Omental fat pad (tissue), 4 donors: ENCODE measurements around the gene CDC27. TPM values are rescaled to one million over a fixed set of nuclear protein-coding genes. Genes with fewer than 3 reads are reported as not detected.

Experiments
- ATAC-seq: fragments of 150-250 bp; one replicate; pipeline ENCODE4 v1.9.1; 2016; ENCODE audit warnings: mild to moderate bottlenecking, moderate library complexity; ENCODE audit not compliant: low FRiP score
- DNase-seq: peaks from one replicate; pipeline ENCODE4 v3.0.0-alpha.2; 2019; ENCODE audit warnings: low spot score
- CTCF ChIP-seq, 3 donors: fragments of 450-650 bp; IDR thresholded peaks; one replicate each; pipeline ENCODE4 v1.5.1; 2016 to 2017; ENCODE audit warnings: antibody characterized with exemption in 3 of 3, mild to moderate bottlenecking in 3 of 3, moderate library complexity in 2 of 3
- total RNA-seq, 4 donors: library from RNA; depleted of rRNA; stranded (reverse); fragments of >200 nt; gene quantifications; one replicate each; pipeline ENCODE4 v1.1.0, GENCODE V29; 2016

CDC27 gene
- total RNA-seq, 4 donors from 2014 or later = 66.1 to 95.8 (median 76.2) TPM

- no peak for TF ChIP-seq CTCF (IDR thresholded peaks at IDR 0.05)
- no peak for DNase-seq
These were observed 15.1 kb upstream of the CDC27 start for GRCh38 chr17:47203984-47204721.

GRCh38 chr17:47201166-47201565 lies 12.1 kb upstream of the CDC27 start:
- TF ChIP-seq CTCF (IDR thresholded peaks at IDR 0.05) = no peak
- ATAC-seq (no peak), DNase-seq (no peak)

More at GRCh38 chr17:47203984-47204721, 15.1 kb upstream of the CDC27 start:
- ATAC-seq = no peak

- DNase-seq (no peak), ATAC-seq (no peak)
- TF ChIP-seq CTCF (IDR thresholded peaks at IDR 0.05) = no peak
These were observed 11.2 kb upstream of the CDC27 start for GRCh38 chr17:47200325-47200664.

- DNase-seq = no peak
- TF ChIP-seq CTCF (IDR thresholded peaks at IDR 0.05) = no peak
- no peak for ATAC-seq
These were observed 10.7 kb upstream of the CDC27 start for GRCh38 chr17:47199627-47200324.

- no peak for TF ChIP-seq CTCF (IDR thresholded peaks at IDR 0.05)
- DNase-seq (no peak), ATAC-seq (no peak)
These were observed 8.7 kb upstream of the CDC27 start for GRCh38 chr17:47197821-47198220.

GRCh38 chr17:47193931-47194511 lies 4.9 kb upstream of the CDC27 start:
- DNase-seq = no peak
- no peak for ATAC-seq
- TF ChIP-seq CTCF (IDR thresholded peaks at IDR 0.05) = no peak
